K562 (cell line): Measurements from ENCODE around the gene PDE1C. TPM values are rescaled to one million over a fixed set of nuclear protein-coding genes. Genes with fewer than 3 reads are reported as not detected.

ENCODE experiments used
- CHD7 ChIP-seq: fragments of 200-600 bp; sonication (generic); IDR thresholded peaks from one replicate; pipeline ENCODE4 v1.6.1; 2012; ENCODE audit warnings: mild to moderate bottlenecking, low read depth, low read length, inconsistent platforms
- polyA plus RNA-seq, 8 experiments: library from polyadenylated mRNA; depleted of rRNA in 4 of 8; stranded (reverse) in 5 of 8; unstranded in 3 of 8; fragments of >200 nt; fragmentation: Nextera tagmentation in 2 of 8; fragmentation: Illumina TruSeq in 1 of 8; extraction: Ambion mirVana in 2 of 8; extraction: Trizol in 1 of 8; gene quantifications; 2 replicates each; pipeline versions ENCODE4 v1.2.1 to v1.2.3, GENCODE V29; 2011 to 2014; ENCODE audit warnings: inconsistent platforms in 1 of 8, missing spikeins in 1 of 8
- total RNA-seq, 7 experiments: library from RNA; depleted of rRNA in 6 of 7; stranded (reverse); fragments of >200 nt in 6 of 7; fragmentation: Illumina TruSeq in 2 of 7; extraction: Trizol in 2 of 7; gene quantifications; 2 replicates each; pipeline versions ENCODE4 v1.2.1 to v1.2.3, GENCODE V29; 2011 to 2021; ENCODE audit warnings: low replicate concordance in 1 of 7

The PDE1C gene
- total and polyA plus RNA-seq, 9 of the 15 experiments (the other 6 are each of a cell fraction or from before 2014, with no cell fraction given) = under 0.01 to 0.01 TPM; not detected in 7

GRCh38 chr7:31899356-31899927 lies 170.8 kb downstream of the PDE1C start (continued):
- TF ChIP-seq CHD7 = no peak
